Activated CD8-positive, alpha-beta memory T cell treated with anti-CD3 and anti-CD28 coated beads, Interleukin-2, amount 50 U/mL, for 1 hour (primary cell): ENCODE measurements around the gene TKTL1.

Source experiments
- DNase-seq: peaks from one replicate; pipeline ENCODE4 v3.0.0-alpha.2; 2020; ENCODE audit errors: extremely low read depth

TKTL1 gene

DNA sequence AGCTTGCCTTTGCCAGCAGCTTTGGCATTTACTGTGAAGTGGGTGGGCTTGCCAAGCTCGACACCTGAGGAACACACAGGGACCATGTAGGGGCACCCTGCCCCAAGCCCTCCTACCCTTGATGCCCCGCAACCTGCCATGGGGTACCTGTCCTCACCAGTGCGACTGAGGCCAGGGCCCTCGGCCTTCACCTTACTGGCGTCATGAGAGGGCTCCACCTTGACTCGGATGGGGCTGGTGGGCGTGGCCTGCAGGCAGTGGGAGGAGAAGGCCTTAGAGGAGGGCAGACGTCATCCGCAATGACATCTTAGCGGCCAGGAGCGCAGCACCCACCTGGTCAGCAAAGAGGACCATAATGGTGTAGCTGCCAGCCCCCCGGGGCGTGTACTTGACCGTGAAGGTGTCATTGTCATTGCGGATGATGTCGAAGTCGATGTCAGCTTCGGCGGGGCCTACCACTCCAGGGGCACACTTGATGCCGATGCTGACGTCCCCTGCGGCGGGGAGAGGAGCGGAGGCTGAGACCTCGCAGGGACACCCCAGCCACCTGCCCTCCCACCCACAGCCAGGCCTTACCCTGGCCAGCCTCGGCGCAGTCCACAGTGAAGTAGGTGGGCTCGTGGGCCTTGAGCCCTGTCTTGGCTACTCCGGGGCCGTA, 66.6 kb downstream of the TKTL1 start:
- DNase-seq = no peak

DNA sequence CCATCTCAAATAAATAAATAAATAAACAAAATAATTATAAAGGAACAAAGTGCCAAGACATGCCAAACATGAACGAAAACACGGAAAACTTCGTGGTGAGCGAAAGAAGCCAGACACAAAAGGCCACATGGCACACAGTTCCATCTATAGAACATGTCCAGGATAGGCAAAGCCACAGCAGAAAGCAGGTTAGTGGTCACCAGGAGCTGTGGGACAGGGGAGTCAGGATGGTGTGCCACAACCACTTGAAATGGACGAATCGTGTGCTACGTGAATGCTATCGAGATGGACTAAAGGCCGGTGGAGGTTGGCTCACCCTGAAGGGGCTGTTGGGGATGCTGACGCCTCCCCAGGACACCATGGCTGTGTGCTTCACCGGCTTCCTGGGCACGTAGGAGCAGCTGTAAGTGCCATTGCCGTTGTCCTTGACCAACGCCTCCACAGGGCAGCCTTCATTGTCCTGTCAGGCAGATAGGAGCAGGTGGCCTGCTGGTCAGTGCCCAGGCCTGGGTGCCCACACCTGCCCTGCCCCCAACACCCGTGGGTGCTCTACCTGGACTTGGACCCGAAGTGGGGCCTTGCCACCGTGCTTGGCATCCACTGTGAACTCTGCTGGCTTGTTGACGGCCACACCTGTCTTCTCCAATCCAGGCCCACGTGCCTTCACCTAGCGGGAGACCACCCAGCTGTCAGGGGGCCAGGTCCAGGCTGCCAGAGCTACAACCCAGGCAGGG, 68.3 kb downstream of the TKTL1 start:
- DNase-seq = no peak

DNA sequence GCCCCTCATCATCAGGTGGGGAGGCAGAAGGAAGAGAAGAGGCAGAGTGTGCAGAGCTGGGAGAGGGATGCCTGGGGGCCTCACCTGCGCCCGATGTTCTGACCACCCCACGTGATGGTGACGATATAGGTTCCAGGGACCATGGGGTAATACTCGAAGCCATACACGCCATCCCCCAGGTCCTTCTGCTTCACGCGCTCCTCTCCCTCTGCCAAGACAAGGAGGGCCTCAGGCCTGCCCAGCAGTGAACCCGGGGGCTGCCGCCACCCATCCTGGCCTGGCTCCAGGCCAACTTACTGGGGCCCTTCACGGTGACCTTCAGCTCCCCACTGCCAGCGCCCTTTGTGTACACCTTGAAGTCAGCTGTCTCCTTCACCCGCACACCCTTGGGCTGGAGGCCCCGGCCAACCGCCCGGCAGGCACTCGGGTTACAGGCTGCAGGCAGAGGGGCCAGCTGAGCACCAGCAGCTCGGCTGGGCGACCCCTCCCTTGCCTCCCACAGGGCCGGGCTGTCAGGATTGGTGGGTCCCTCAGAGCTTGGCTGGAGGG, 69.5 kb downstream of the TKTL1 start:
- no peak for DNase-seq

GRCh38 chrX:154365997-154366665, 70.5 kb downstream of the TKTL1 start:
- DNase-seq = no peak

DNA sequence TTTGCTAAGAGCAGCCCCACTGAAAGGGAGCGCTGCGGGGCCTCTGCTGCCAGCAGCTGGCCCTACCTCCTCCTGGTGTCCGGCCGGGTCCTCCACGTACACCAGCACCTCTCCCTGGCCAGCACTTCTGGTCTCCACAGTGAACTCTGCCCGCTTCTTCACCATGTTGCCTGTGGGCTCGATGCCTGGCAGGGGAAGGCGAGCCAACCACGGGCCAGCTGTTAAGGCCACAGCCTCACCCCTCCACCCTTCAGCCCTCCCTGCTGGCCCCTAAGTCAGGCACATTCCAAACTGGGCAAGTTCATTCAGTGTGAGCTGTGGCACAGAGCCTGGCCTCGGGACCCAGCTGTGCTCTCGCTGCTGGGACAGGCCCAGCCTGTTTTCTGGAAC, 71.1 kb downstream of the TKTL1 start:
- DNase-seq = no peak

GRCh38 chrX:154367474-154368308, 72.1 kb downstream of the TKTL1 start:
- DNase-seq = no peak

DNA sequence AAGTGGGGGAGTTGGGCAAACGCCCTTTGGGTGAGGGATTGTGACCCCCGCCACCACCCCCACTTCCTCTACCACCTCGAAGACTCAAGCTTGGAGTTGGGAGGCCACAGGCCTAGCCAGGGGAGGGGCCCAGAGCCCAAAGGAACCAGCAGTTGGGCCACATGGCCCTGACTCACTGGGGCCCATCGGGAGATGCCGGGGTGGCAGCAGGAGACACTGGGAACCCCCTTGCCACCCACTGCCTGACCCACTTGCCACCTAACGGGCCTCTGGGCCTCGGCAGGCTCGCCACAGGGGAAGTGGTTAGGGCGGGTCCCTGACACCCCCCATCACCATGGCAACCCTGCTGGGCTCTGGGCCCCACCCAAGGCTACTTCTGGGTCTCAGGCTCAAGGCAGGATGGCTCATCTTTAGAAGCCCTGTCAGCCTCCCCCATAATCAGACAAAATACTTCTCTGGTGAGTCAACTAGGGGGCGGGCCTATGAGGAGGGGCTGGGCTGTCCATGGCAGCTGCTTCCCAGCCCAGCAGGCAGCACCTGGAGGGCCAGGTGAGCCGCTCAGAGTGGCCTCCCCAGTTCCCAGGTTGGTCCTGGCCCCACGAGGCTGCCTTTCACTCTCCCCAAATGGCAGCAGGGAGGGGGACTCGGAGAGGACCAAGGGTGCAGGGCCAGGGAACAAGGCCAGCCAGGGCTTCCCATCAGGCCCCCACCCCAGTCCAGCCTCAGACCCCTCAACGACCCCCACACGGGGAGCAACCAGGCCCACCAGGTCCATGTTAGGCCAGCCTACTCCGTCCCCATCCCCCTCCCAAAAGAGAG, 73.2 kb downstream of the TKTL1 start:
- peak; percentile 90 for DNase-seq

DNA sequence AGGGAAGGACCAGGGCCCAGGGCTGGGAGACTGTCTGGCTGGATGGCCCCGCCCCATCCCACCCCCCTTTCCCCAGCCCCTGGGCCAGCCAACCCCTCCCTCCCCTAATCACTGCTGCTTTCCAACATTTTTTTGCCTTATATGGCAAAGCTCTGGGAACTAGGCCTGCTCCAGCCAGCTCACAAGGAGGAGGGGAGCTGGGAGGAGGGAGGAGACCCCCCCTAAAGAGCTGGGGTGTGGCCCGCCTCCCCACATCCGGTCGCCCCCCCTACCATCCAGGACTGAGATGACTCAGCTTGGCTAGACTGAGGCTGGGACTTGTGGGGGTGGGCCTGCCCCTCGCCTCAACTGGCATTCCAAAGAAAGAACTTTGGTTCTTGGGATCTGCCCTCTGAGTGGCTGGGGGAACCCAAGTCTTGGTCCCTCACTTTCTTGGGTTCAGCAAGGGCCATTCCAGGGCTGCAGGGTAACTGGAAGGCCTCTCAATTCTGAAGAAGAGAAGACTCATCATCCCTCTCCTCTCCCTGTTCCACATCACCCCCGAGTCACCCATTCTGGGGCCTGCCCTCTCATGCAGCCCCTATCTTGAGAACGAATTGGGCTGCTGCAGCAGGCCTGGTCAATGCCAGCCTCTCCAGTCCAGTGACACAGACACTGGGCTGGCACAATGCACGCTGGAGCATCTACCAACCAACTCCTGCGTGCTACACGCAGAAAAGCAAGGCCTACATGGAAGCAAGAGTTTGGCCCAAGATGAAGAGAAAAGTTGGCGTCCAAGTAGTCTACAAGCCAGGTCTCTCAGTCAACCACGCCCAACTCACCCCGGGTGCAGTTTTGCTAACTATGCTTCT, 74.1 kb downstream of the TKTL1 start:
- DNase-seq = peak; percentile 68

DNA sequence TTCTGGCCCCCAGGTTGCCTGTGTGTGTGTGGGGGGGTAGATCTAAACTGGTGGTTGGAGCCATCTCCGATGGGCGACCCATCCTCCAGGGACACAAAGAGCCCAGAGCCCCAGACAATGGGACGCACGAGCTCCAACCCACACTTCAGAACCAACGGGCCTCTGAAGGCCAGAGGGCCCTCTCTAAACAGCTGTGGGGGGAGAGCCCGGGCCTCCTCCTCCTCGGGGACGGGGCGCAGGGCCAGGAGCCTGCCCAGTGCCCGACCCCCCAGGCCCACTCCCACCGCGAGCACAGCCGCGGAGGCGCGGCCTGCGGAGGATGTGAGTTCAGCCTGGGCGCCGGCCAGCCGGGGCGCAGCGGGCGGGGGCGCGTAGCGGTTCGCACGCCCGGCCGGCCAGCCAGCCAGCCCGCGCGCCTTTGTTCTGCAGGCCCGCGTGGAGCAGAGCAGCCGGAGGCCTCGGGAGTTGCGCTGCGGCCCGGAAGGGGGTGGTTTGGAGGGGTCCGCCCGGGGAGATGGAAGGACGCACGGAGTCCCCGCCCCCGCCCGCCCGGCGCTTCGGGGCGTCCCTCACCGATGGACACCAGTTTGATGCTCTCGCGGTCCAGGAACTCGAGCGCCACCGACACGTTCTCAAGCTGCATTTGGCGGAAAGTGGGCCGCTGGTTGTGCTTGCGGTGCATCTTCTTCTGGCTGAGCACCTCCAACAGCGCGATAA, 74.9 kb downstream of the TKTL1 start:
- no peak for DNase-seq

DNA sequence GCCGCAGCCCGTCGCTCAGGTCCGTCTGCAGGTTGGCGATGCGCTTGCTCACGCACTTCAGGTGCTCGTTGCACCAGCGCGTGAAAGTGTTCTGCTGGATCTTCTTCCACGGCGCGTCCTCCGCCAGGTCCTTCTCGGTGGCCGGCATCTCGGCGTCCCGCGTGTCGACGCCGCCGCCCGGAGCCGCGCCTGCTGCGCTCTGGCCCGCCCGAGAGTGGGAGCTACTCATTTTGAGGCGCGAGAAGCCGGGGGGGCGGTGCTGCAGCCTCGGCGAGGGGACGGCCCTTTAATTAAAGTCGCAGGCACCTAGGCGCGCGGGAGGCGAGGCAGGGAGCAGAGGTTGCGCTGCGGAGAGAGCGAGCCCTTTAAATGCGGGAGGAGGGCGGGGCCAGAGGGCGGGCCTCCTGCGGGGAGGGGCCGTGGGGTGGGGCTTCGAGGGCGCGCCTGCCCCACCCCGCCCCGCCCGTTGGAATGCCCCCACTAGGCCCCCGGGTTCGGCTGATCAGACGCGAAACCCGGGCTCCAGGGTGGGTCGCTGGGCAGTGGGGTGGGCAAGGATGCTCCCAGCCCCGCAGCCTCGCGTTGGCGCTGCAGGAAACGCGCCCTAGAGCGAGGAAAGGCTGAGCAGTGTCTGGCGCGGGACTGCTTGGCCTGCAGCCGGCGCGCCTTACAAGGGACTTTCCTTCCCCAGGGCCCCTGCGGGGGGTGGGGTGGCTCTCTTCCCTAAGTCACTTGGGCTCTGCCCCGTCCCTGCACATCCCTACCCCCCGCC, 75.6 kb downstream of the TKTL1 start:
- peak; percentile 87 for DNase-seq

DNA sequence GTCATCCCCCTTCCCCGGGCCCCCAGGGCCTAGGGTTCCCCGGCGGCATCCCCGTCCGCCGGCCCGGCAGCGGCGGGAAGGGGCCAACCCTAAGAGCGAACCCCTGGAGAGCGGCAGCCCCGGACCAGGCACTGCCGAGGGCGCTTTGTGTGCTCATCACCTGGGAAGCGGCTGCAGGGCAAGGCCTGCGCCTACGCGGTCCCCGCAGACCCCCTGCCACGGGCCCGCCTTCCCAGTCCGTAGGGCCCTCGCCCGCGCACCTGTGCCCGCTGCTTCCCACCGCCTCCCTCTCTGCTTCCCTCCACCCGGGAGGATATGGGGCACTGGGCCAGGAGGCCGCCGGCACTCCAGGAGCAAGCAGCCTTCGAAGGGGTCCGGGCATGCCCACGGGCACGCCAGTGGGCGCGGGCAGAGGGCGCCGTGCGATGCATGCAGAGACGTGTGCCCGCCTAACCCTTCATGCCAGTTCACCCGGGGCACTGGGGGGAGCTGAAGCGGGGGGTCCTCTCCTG, 76.2 kb downstream of the TKTL1 start:
- no peak for DNase-seq

GRCh38 chrX:154372612-154373022, 77.0 kb downstream of the TKTL1 start:
- no peak for DNase-seq

- no peak for DNase-seq
These were observed 78.0 kb downstream of the TKTL1 start for GRCh38 chrX:154373340-154374306.

DNA sequence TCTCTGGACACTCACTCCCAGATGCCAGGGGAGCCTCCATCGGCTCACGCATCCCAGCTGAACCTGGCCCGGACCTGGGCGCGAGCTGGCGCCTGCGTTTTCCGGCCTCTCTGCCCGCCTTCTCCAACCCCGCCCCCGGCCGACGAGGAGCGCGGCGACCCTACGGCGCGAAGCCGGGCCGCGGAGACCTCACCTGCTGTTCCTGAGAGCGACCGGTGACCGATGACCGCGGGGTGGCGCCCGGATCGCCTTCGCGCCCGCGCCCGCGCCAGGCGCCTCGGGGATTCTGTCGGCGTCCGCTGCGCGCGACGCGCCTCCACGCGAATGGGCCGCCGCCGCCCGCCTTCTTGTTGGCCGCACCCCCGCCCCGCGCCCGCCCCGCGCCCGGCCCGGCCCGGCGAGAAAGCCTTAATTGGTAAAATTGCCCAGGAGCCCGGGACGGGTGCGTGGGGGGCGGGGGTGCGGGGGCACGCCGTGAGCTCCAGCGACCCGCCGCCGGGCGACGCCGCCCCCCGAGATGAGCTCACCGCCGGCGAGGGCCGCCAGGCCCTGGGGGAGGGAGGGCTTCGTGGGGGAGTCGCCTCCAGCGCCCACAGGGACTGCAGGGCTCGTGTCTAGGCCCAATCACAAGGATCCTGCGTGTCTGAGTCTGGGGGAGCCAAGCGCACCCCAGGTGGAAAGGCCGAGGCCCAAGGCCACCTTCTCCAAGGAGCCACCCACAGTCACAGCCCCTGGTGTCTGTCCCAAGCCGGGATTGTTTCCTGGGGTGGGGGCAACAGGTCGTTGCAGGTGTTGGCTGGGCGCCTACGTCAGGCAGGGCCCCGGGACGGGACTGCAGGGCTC, 78.9 kb downstream of the TKTL1 start, which contains the start of gene FLNA:
FLNA (minus strand) TSS at position 322 of the 843 bp plus-strand sequence. CDS start 3,389 bp downstream, outside the sequence.
- no peak for DNase-seq

DNA sequence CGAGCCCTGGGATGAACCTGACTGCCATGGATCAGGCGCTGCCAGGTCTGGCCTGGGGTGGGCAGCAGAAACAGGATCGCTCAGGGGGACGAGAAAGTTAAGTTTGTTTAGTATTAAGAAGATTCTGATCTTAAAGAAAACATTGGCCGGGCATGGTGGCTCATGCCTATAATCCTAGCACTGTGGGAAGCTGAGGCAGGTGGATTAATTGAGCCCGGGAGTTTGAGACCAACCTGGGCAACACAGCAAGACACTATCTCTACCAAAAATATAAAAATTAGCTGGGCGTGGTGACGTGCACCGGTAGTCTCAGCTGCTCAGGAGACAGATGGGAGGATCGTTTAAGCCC, 79.5 kb downstream of the TKTL1 start:
- no peak for DNase-seq

- DNase-seq = no peak
These were observed 81.2 kb downstream of the TKTL1 start for GRCh38 chrX:154376774-154377173.
